ENCODE data around the gene CFD. TPM values are rescaled to one million over a fixed set of nuclear protein-coding genes. Genes with fewer than 3 reads are reported as not detected.

The CFD gene
- total RNA-seq = 1 to 10 TPM in 1 of 2 donors, under 1 TPM in 1; 0.38 to 1.1 TPM
- 0.50 TPM for polyA plus RNA-seq (2013, experiment 1 of 2)
- polyA plus RNA-seq (2013, experiment 2 of 2) = not detected
- long read RNA-seq, experiment 1 = 0 reads
- long read RNA-seq, experiment 2, partial matches to known transcripts = 2 of 2 reads
- long read RNA-seq, experiment 2, other reads (novel, unspliced or antisense) = 0 of 2 reads
- long read RNA-seq, experiment 3, partial matches to known transcripts = 3 of 3 reads
- long read RNA-seq, experiment 3, other reads (novel, unspliced or antisense) = 0 of 3 reads
- long read RNA-seq, experiment 4, partial matches to known transcripts = 1 of 1 reads
- long read RNA-seq, experiment 4, other reads (novel, unspliced or antisense) = 0 of 1 reads

GRCh38 chr19:858868-859843 lies at the start of gene CFD:
CFD (plus strand) TSS chr19:859664; CDS start chr19:859690, 26 bp downstream.
- H3K9me3 Mint-ChIP-seq = no peaks in the 10 kb centered on the region
- no peak within 1 kb of the TSS for H3K9ac ChIP-seq (ENCODE audit: extremely low read depth, low read length, poor library complexity, severe bottlenecking)
- peaks cover 25% of the 10 kb centered on the region for H3K27me3 ChIP-seq (ENCODE audit: control insufficient read depth, insufficient read depth, low read length, poor library complexity, severe bottlenecking)
- H3K9me3 ChIP-seq (ENCODE audit: control insufficient read depth, low read length) = no peaks in the 10 kb centered on the region
- peak within 1 kb of the TSS; percentile 28 for H3K4me3 Mint-ChIP-seq
- TF ChIP-seq, protein P1, sequence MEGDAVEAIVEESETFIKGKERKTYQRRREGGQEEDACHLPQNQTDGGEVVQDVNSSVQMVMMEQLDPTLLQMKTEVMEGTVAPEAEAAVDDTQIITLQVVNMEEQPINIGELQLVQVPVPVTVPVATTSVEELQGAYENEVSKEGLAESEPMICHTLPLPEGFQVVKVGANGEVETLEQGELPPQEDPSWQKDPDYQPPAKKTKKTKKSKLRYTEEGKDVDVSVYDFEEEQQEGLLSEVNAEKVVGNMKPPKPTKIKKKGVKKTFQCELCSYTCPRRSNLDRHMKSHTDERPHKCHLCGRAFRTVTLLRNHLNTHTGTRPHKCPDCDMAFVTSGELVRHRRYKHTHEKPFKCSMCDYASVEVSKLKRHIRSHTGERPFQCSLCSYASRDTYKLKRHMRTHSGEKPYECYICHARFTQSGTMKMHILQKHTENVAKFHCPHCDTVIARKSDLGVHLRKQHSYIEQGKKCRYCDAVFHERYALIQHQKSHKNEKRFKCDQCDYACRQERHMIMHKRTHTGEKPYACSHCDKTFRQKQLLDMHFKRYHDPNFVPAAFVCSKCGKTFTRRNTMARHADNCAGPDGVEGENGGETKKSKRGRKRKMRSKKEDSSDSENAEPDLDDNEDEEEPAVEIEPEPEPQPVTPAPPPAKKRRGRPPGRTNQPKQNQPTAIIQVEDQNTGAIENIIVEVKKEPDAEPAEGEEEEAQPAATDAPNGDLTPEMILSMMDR (conservative IDR thresholded peaks at IDR 0.05) = no peak
- DNase-seq = no peak
- H3K4me1 Mint-ChIP-seq = no peaks in the 10 kb centered on the region
- peaks cover 45% of the 10 kb centered on the region for H3K27me3 Mint-ChIP-seq (ENCODE audit: insufficient read depth)
- no peak within 1 kb of the TSS for H3K4me3 ChIP-seq (ENCODE audit: low read length)
- WGBS, 2 experiments (ENCODE audit: insufficient coverage in 1 of 2, insufficient read length in 1 of 2) = 83 to 86% methylated on average over 11 to 23 of the region's 24 CpGs
- no peaks in the 10 kb centered on the region for H3K36me3 ChIP-seq (ENCODE audit: control insufficient read depth, insufficient read depth, low read length)
- H3K36me3 Mint-ChIP-seq (ENCODE audit: low read depth) = no peaks in the 10 kb centered on the region
- H3K27ac ChIP-seq (ENCODE audit: low read depth, low read length) = no peak within 1 kb of the TSS
- H3K4me1 ChIP-seq (ENCODE audit: control insufficient read depth, insufficient read depth, low read length) = no peaks in the 10 kb centered on the region
- H3K27ac Mint-ChIP-seq = no peak within 1 kb of the TSS

- no peaks in the 10 kb centered on the region for H3K4me1 ChIP-seq (ENCODE audit: control insufficient read depth, insufficient read depth, low read length)
- H3K27ac Mint-ChIP-seq = peak overlapping the region; percentile 30
- DNase-seq = peak; percentile 66
- TF ChIP-seq, protein P1 (conservative IDR thresholded peaks at IDR 0.05) = no peak
- H3K27me3 ChIP-seq (ENCODE audit: control insufficient read depth, insufficient read depth, low read length, poor library complexity, severe bottlenecking) = no peaks in the 10 kb centered on the region
- 95% methylated on average over 29 to 30 of the region's 30 CpGs for WGBS, 2 experiments (ENCODE audit: insufficient coverage in 1 of 2, insufficient read length in 1 of 2)
- H3K36me3 Mint-ChIP-seq (ENCODE audit: low read depth) = peaks cover 59% of the 10 kb centered on the region
- H3K4me3 Mint-ChIP-seq = no peak overlapping the region
- no peak overlapping the region for H3K9ac ChIP-seq (ENCODE audit: extremely low read depth, low read length, poor library complexity, severe bottlenecking)
- no peaks in the 10 kb centered on the region for H3K4me1 Mint-ChIP-seq
- no peak overlapping the region for H3K4me3 ChIP-seq (ENCODE audit: low read length)
- peak overlapping the region; percentile 53 for H3K27ac ChIP-seq (ENCODE audit: low read depth, low read length)
- H3K9me3 Mint-ChIP-seq = no peaks in the 10 kb centered on the region
- no peaks in the 10 kb centered on the region for H3K9me3 ChIP-seq (ENCODE audit: control insufficient read depth, low read length)
- no peaks in the 10 kb centered on the region for H3K27me3 Mint-ChIP-seq (ENCODE audit: insufficient read depth)
- H3K36me3 ChIP-seq (ENCODE audit: control insufficient read depth, insufficient read depth, low read length) = peaks cover 64% of the 10 kb centered on the region
Measured at GRCh38 chr19:810077-810855, 49.2 kb upstream of the CFD start.
